HPDE6-E6E7 (cell line): Measurements from ENCODE around the gene SPC25.
A peak's percentile ranks its signal among the peaks of the same experiment; 100 is the strongest.
"Not testable (repeated sequence)": the region's sequence is repeated elsewhere in the genome, so short reads cannot be mapped to it uniquely, and the experiment has no call there.

Experiments used
- DNase-seq: peaks from one replicate; pipeline ENCODE4 v3.0.0; 2011; ENCODE audit warnings: missing footprints; ENCODE audit errors: extremely low spot score

The SPC25 gene

GRCh38 chr2:168890006-168890782 is at the start of gene SPC25:
Gene SPC25 (minus strand): TSS chr2:168890430. CDS start chr2:168889519, 911 bp downstream.
- DNase-seq = peak; percentile 97

GRCh38 chr2:168939918-168940317 is 49.7 kb upstream of the SPC25 start:
- no peak for DNase-seq

GRCh38 chr2:168939061-168939460 is 48.8 kb upstream of the SPC25 start:
- DNase-seq = no peak

- peak; percentile 57 for DNase-seq
Observed at GRCh38 chr2:168935810-168936581, 45.8 kb upstream of the SPC25 start.

GRCh38 chr2:168934826-168935225 is 44.6 kb upstream of the SPC25 start:
- DNase-seq = no peak

- DNase-seq = not testable (repeated sequence)
Observed at GRCh38 chr2:168932174-168932573, 41.9 kb upstream of the SPC25 start.

GRCh38 chr2:168930242-168930641 is 40.0 kb upstream of the SPC25 start:
- no peak for DNase-seq

GRCh38 chr2:168929031-168929430 is 38.8 kb upstream of the SPC25 start:
- no peak for DNase-seq

GRCh38 chr2:168928113-168928831 is 38.0 kb upstream of the SPC25 start:
- DNase-seq = no peak

- DNase-seq = no peak
Observed at GRCh38 chr2:168926621-168927386, 36.6 kb upstream of the SPC25 start.

GRCh38 chr2:168920504-168921157 is 30.4 kb upstream of the SPC25 start:
- DNase-seq = no peak

GRCh38 chr2:168916331-168916675 is 26.1 kb upstream of the SPC25 start:
- no peak for DNase-seq

- no peak for DNase-seq
Observed at GRCh38 chr2:168915441-168916330, 25.5 kb upstream of the SPC25 start.

GRCh38 chr2:168913495-168913894 is 23.3 kb upstream of the SPC25 start:
- DNase-seq = no peak

- DNase-seq = no peak
Observed at GRCh38 chr2:168912901-168913369, 22.7 kb upstream of the SPC25 start.

- DNase-seq = no peak
Observed at GRCh38 chr2:168912466-168912865, 22.2 kb upstream of the SPC25 start.

GRCh38 chr2:168910330-168910729 is 20.1 kb upstream of the SPC25 start:
- no peak for DNase-seq

GRCh38 chr2:168907940-168908662 is 17.9 kb upstream of the SPC25 start:
- DNase-seq = no peak

- no peak for DNase-seq
Observed at GRCh38 chr2:168904358-168904757, 14.1 kb upstream of the SPC25 start.
